Measurements from ENCODE around the gene RGS12.
A peak's percentile ranks its signal among the peaks of the same experiment; 100 is the strongest.

Gene RGS12

DNA sequence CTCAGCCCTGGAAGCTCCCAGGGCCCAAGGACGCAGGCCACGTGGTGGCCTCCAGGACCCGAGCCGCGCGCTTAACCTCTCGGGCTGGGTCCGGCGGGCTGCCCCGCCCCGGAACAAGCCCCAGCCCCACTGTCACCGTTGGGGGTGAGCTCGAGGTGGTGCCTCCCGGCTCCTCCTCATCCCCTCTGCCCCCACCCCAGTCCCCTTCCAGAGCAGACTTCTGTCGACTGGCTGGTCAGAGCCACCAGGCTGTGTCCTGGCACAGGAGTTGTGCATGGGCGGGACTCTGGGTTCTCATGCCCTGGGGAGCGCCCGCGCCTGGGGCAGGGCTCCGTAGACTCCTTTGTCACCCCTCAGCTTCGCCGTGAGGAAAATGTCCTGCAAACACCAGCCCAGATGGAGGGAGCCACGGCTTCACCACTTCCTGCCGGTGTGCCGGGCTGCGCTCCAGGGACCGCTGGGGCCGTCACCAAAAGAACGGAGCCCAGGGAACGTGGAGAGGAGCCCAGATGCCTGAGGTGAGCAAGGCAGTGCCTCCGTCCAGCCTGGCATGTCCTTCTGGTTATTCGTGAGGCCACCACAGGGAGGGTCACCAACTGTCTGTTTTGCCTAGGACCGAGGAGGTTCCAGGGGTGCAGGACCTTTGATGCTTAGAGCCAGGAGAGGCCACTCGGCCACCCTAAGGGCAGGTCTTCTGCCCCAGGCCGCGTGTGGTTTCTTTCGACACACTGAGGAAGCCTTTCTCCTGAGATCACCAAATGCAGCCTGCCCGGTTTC lies 7.1 kb upstream of the RGS12 start:
- peaks cover 0 to 10% (median 9%) of the 10 kb centered on the region in 5 experiments for H3K9me3 ChIP-seq (ENCODE audit: control extremely low read depth in 1 of 5, control insufficient read depth in 4 of 5, insufficient read depth in 2 of 5, low read depth in 1 of 5, low read length in 4 of 5)
- no peaks in the 10 kb centered on the region for H3K36me3 ChIP-seq (ENCODE audit: control insufficient read depth in 4 of 4, insufficient read depth in 4 of 4, low read length in 3 of 4)
- H3K4me1 ChIP-seq (ENCODE audit: control extremely low read depth in 1 of 4, control insufficient read depth in 4 of 4, insufficient read depth in 4 of 4, low read length in 3 of 4), result peaks cover 0 to 29% (median 14%) of the 10 kb centered on the region in 4 experiments
- WGBS (ENCODE audit: insufficient coverage), result 31% methylated on average over 29 of the region's 38 CpGs
- POLR2A ChIA-PET, result interaction anchor here (0.5 kb wide), 1 partner anchor 42 kb away, joined by 3 read pairs; no protein-coding TSS in a partner anchor
- DNase-seq, result peak in 2 of 3 donors; percentile 55 to 78
- peaks cover 0 to 5% (median 0%) of the 10 kb centered on the region in 5 experiments for H3K27me3 ChIP-seq (replicated peaks in 2 of 5; ENCODE audit: control insufficient read depth in 4 of 5, insufficient read depth in 5 of 5, low read length in 4 of 5)
- no peak overlapping the region for H3K27ac ChIP-seq (ENCODE audit: insufficient read depth in 1 of 2, low read depth in 1 of 2, low read length in 2 of 2, poor library complexity in 1 of 2, severe bottlenecking in 2 of 2)
- CTCF ChIA-PET, result no interaction called here
- H3K4me3 ChIP-seq (ENCODE audit: control insufficient read depth in 1 of 7, extremely low read depth in 1 of 7, insufficient read depth in 4 of 7, low read depth in 2 of 7, low read length in 6 of 7), result peak overlapping the region in 3 of 7 experiments; percentile 20 to 61 (median 34)

DNA sequence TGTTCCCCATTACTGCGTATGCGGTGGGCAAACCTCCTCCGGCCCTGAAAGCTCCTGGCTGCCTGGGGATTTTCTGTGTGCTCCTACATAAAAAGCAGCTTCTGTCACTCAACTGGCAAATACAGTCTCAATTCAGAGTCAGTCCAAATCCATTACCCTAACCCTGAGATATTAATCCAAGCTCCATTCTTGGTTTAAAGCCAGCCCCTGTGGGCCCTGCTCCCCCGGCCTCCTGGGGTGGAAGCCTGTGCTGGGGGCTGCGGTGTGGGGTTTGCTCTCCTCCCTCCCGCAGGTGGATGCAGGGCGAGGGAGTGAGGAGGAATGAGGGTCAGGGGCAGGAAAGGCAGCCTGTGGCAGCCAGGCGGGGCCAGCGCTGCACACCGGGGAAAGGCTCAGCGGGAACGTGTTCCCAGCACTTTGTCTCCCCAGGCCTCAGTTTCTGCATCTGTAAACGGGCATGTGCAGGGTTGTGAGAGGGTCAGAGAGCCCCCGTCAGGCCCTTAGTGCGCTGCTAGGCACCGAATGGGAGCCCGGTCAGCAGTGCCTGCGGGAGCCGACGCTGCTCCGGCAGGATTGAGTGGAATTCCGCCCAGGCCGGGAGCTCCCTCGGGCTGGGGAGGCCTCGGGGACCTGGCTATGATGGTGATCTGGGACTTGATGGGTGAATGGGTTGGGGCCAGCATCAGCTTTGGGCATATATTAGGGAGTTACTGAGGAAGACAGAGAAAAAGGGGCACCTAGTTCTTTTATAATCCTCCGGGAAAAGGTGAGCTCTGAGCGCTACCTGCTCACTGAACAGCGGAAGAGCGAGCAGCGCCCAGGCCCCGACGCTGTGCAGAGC lies 6.3 kb upstream of the RGS12 start:
- peaks cover 0 to 32% (median 17%) of the 10 kb centered on the region in 4 experiments for H3K4me1 ChIP-seq (ENCODE audit: control extremely low read depth in 1 of 4, control insufficient read depth in 4 of 4, insufficient read depth in 4 of 4, low read length in 3 of 4)
- H3K9me3 ChIP-seq (ENCODE audit: control extremely low read depth in 1 of 5, control insufficient read depth in 4 of 5, insufficient read depth in 2 of 5, low read depth in 1 of 5, low read length in 4 of 5), result peaks cover 0 to 9% (median 7%) of the 10 kb centered on the region in 5 experiments
- peak overlapping the region in 3 of 7 experiments; percentile 20 to 61 (median 34) for H3K4me3 ChIP-seq (ENCODE audit: control insufficient read depth in 1 of 7, extremely low read depth in 1 of 7, insufficient read depth in 4 of 7, low read depth in 2 of 7, low read length in 6 of 7)
- 83% methylated on average over 30 of the region's 32 CpGs for WGBS (ENCODE audit: insufficient coverage)
- no peak overlapping the region for H3K27ac ChIP-seq (ENCODE audit: insufficient read depth in 1 of 2, low read depth in 1 of 2, low read length in 2 of 2, poor library complexity in 1 of 2, severe bottlenecking in 2 of 2)
- H3K27me3 ChIP-seq (replicated peaks in 2 of 5; ENCODE audit: control insufficient read depth in 4 of 5, insufficient read depth in 5 of 5, low read length in 4 of 5), result peaks cover 0 to 8% (median 0%) of the 10 kb centered on the region in 5 experiments
- peak in 1 of 3 donors; percentile 73 for DNase-seq
- ChIA-PET POLR2A (no interaction called here), CTCF (no interaction called here)
- H3K36me3 ChIP-seq (ENCODE audit: control insufficient read depth in 4 of 4, insufficient read depth in 4 of 4, low read length in 3 of 4), result no peaks in the 10 kb centered on the region

DNA sequence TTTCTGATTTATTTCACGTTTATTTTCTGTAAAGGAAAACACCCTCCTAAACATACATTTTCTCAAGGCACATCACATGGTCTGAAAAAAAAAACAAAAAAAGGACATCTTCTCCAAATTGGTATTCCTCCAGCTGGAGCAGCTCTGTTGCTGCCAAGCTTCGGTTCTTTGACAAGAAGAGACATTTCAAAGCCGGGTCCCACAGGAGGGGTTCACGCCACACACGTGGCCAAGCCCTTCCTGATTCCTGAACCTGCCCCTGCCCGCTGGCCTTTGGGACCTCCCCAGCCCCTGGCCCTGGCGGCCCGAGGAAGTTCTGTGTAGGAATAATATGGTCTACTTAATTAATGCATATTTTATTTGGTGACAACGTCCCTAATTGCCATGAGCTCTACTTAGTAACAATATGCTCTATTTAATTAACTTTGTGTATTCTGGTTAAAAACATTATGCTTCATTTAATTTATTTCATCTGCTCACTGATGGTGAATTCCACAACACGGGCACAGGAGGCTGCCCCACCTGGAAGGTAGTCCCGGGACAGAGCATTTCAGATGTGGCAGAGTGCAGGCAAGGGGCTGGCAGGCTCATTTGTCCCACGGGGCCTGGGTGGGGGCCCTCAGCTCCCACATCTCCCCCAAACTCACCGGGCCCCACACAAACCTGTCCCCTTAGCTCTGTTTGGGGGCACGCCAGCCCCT lies 5.4 kb upstream of the RGS12 start:
- no peak overlapping the region for H3K4me3 ChIP-seq (ENCODE audit: control insufficient read depth in 1 of 7, extremely low read depth in 1 of 7, insufficient read depth in 4 of 7, low read depth in 2 of 7, low read length in 6 of 7)
- H3K4me1 ChIP-seq (ENCODE audit: control extremely low read depth in 1 of 4, control insufficient read depth in 4 of 4, insufficient read depth in 4 of 4, low read length in 3 of 4), result peaks cover 0 to 40% (median 25%) of the 10 kb centered on the region in 4 experiments
- ChIA-PET CTCF (no interaction called here), POLR2A (no interaction called here)
- H3K36me3 ChIP-seq (ENCODE audit: control insufficient read depth in 4 of 4, insufficient read depth in 4 of 4, low read length in 3 of 4), result no peaks in the 10 kb centered on the region
- DNase-seq, result no peak
- H3K9me3 ChIP-seq (ENCODE audit: control extremely low read depth in 1 of 5, control insufficient read depth in 4 of 5, insufficient read depth in 2 of 5, low read depth in 1 of 5, low read length in 4 of 5), result peaks cover 0 to 3% (median 2%) of the 10 kb centered on the region in 5 experiments
- 89% methylated on average over 6 of the region's 14 CpGs for WGBS (ENCODE audit: insufficient coverage)
- H3K27me3 ChIP-seq (replicated peaks in 2 of 5; ENCODE audit: control insufficient read depth in 4 of 5, insufficient read depth in 5 of 5, low read length in 4 of 5), result peaks cover 0 to 9% (median 0%) of the 10 kb centered on the region in 5 experiments
- H3K27ac ChIP-seq (ENCODE audit: insufficient read depth in 1 of 2, low read depth in 1 of 2, low read length in 2 of 2, poor library complexity in 1 of 2, severe bottlenecking in 2 of 2), result no peak overlapping the region

GRCh38 chr4:3287972-3288570 lies 4.8 kb upstream of the RGS12 start:
- CTCF ChIA-PET, result no interaction called here
- H3K27ac ChIP-seq (ENCODE audit: insufficient read depth in 1 of 2, low read depth in 1 of 2, low read length in 2 of 2, poor library complexity in 1 of 2, severe bottlenecking in 2 of 2), result no peak overlapping the region
- H3K4me1 ChIP-seq (ENCODE audit: control extremely low read depth in 1 of 4, control insufficient read depth in 4 of 4, insufficient read depth in 4 of 4, low read length in 3 of 4), result peaks cover 0 to 42% (median 26%) of the 10 kb centered on the region in 4 experiments
- DNase-seq, result no peak
- H3K36me3 ChIP-seq (ENCODE audit: control insufficient read depth in 4 of 4, insufficient read depth in 4 of 4, low read length in 3 of 4), result no peaks in the 10 kb centered on the region
- peaks cover 0 to 9% (median 0%) of the 10 kb centered on the region in 5 experiments for H3K27me3 ChIP-seq (replicated peaks in 2 of 5; ENCODE audit: control insufficient read depth in 4 of 5, insufficient read depth in 5 of 5, low read length in 4 of 5)
- H3K4me3 ChIP-seq (ENCODE audit: control insufficient read depth in 1 of 7, extremely low read depth in 1 of 7, insufficient read depth in 4 of 7, low read depth in 2 of 7, low read length in 6 of 7), result no peak overlapping the region
- POLR2A ChIA-PET, result no interaction called here
- no peaks in the 10 kb centered on the region for H3K9me3 ChIP-seq (ENCODE audit: control extremely low read depth in 1 of 5, control insufficient read depth in 4 of 5, insufficient read depth in 2 of 5, low read depth in 1 of 5, low read length in 4 of 5)
- WGBS (ENCODE audit: insufficient coverage), result 94% methylated on average over 19 of the region's 24 CpGs

DNA sequence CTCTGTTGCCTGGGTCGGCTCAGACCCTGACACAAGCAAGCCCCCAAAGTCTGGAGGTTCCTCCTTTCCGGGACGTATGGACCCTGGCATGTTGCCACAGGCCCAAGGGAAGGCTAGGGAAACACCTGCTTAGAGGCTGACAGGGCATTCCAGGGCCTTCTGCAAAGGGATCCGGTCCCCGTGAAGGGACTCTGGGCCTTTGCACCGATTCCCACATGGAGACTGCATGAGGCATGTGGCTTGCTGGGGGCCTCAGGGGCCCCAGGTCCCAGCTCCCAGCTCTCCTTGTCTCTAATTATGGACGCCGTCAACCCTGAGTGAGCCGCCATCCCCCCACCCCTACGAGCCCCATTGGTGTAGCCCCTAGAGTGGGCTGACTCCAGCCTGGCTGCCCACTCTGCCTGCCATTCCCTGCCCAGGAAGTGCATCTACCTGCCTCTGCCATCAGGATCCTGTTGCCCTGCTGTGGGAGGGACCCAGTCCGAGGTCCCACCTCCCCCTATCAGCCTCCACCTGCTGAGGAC lies 4.2 kb upstream of the RGS12 start:
- H3K27ac ChIP-seq (ENCODE audit: insufficient read depth in 1 of 2, low read depth in 1 of 2, low read length in 2 of 2, poor library complexity in 1 of 2, severe bottlenecking in 2 of 2), result no peak overlapping the region
- ChIA-PET POLR2A (no interaction called here), CTCF (no interaction called here)
- peaks cover 0 to 9% (median 0%) of the 10 kb centered on the region in 5 experiments for H3K27me3 ChIP-seq (replicated peaks in 2 of 5; ENCODE audit: control insufficient read depth in 4 of 5, insufficient read depth in 5 of 5, low read length in 4 of 5)
- peak in 1 of 3 donors; percentile 35 for DNase-seq
- no peaks in the 10 kb centered on the region for H3K36me3 ChIP-seq (ENCODE audit: control insufficient read depth in 4 of 4, insufficient read depth in 4 of 4, low read length in 3 of 4)
- no peaks in the 10 kb centered on the region for H3K9me3 ChIP-seq (ENCODE audit: control extremely low read depth in 1 of 5, control insufficient read depth in 4 of 5, insufficient read depth in 2 of 5, low read depth in 1 of 5, low read length in 4 of 5)
- H3K4me3 ChIP-seq (ENCODE audit: control insufficient read depth in 1 of 7, extremely low read depth in 1 of 7, insufficient read depth in 4 of 7, low read depth in 2 of 7, low read length in 6 of 7), result no peak overlapping the region
- peaks cover 0 to 46% (median 29%) of the 10 kb centered on the region in 4 experiments for H3K4me1 ChIP-seq (ENCODE audit: control extremely low read depth in 1 of 4, control insufficient read depth in 4 of 4, insufficient read depth in 4 of 4, low read length in 3 of 4)
- WGBS (ENCODE audit: insufficient coverage), result 77% methylated on average over 11 of the region's 11 CpGs

DNA sequence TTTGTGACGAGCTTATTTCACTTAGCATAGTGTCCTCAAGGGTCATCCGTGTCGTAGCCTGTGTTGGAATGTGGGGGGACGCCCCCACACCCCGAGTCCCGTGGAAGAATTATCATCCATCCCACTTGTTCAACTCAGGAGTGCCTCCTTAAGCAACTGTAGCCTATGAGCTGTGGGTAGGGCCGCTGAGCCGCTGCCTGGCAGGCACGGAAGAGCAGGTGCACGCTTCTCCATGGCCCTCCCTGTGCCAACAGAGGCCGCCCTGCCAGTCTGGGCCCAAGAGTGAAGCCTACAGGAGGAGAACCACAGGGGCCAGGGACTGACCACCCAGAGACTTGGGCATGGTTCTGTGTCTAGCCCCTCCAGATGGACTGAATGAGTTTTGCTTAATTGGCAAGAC lies 2.3 kb upstream of the RGS12 start:
- H3K27ac ChIP-seq (ENCODE audit: insufficient read depth in 1 of 2, low read depth in 1 of 2, low read length in 2 of 2, poor library complexity in 1 of 2, severe bottlenecking in 2 of 2), result no peak overlapping the region
- POLR2A ChIA-PET, result no interaction called here
- WGBS (ENCODE audit: insufficient coverage), result 100% methylated on average over 11 of the region's 11 CpGs
- H3K4me3 ChIP-seq (ENCODE audit: control insufficient read depth in 1 of 7, extremely low read depth in 1 of 7, insufficient read depth in 4 of 7, low read depth in 2 of 7, low read length in 6 of 7), result no peak overlapping the region
- CTCF ChIA-PET, result no interaction called here
- no peaks in the 10 kb centered on the region for H3K36me3 ChIP-seq (ENCODE audit: control insufficient read depth in 4 of 4, insufficient read depth in 4 of 4, low read length in 3 of 4)
- no peaks in the 10 kb centered on the region for H3K9me3 ChIP-seq (ENCODE audit: control extremely low read depth in 1 of 5, control insufficient read depth in 4 of 5, insufficient read depth in 2 of 5, low read depth in 1 of 5, low read length in 4 of 5)
- peaks cover 0 to 8% (median 0%) of the 10 kb centered on the region in 5 experiments for H3K27me3 ChIP-seq (replicated peaks in 2 of 5; ENCODE audit: control insufficient read depth in 4 of 5, insufficient read depth in 5 of 5, low read length in 4 of 5)
- DNase-seq, result no peak
- H3K4me1 ChIP-seq (ENCODE audit: control extremely low read depth in 1 of 4, control insufficient read depth in 4 of 4, insufficient read depth in 4 of 4, low read length in 3 of 4), result peaks cover 0 to 50% (median 33%) of the 10 kb centered on the region in 4 experiments

All from common myeloid progenitor, CD34-positive (primary cell).